ENCODE results near the gene SLC23A2.

GRCh38 chr20:4936851-4937406 is 64.4 kb downstream of the SLC23A2 start:
- TF ChIP-seq EZH2 (IDR thresholded peaks at IDR 0.05; ENCODE audit: insufficient read depth, poor library complexity, severe bottlenecking) (no peak), EZH2phosphoT487 (IDR thresholded peaks at IDR 0.05; ENCODE audit: insufficient read depth, low read depth) (no peak)
